CD4-positive, alpha-beta memory T cell (primary cell): ENCODE measurements around the gene IL17B. TPM values are rescaled to one million over a fixed set of nuclear protein-coding genes. Genes with fewer than 3 reads are reported as not detected.

Experiments
- CTCF ChIA-PET: fragments of 350-600 bp; sonication (Branson Sonifier 250); formaldehyde crosslinking; loops from one replicate; lab custom pipeline; 2021; ENCODE audit warnings: inconsistent platforms; ENCODE audit not compliant: partially characterized antibody; lab: Charles Lee
- POLR2A ChIA-PET: fragments of 350-600 bp; sonication (Branson Sonifier 250); formaldehyde crosslinking; loops from one replicate; lab custom pipeline; 2021; ENCODE audit not compliant: partially characterized antibody; lab: Charles Lee
- DNase-seq, 5 donors: peaks; one replicate each; pipeline versions ENCODE4 v3.0.0 to v3.0.0-alpha.2; 2020 to 2022; ENCODE audit warnings: mixed read lengths in 1 of 5
- H3K27ac ChIP-seq: one replicate; pipeline ENCODE4 v1.7.0; 2013; ENCODE audit warnings: low read depth, low read length
- H3K27me3 ChIP-seq: 2 replicates; pipeline ENCODE4 v1.7.0; 2013; ENCODE audit warnings: mild to moderate bottlenecking, low read length, moderate library complexity; ENCODE audit not compliant: insufficient read depth
- H3K36me3 ChIP-seq: 2 replicates; pipeline ENCODE4 v1.7.0; 2013; ENCODE audit warnings: mild to moderate bottlenecking, low read length, moderate library complexity; ENCODE audit not compliant: insufficient read depth
- H3K4me1 ChIP-seq: 2 replicates; pipeline ENCODE4 v1.7.0; 2013; ENCODE audit warnings: mild to moderate bottlenecking, low read length, moderate library complexity; ENCODE audit not compliant: insufficient read depth
- H3K4me3 ChIP-seq, 2 donors: one replicate each; pipeline ENCODE4 v1.7.0; 2013; ENCODE audit warnings: low read length in 2 of 2, mild to moderate bottlenecking in 1 of 2
- H3K9me3 ChIP-seq, 2 donors: one replicate each; pipeline ENCODE4 v1.7.0; 2013; ENCODE audit warnings: low read length in 2 of 2, control low read depth in 1 of 2; ENCODE audit not compliant: control insufficient read depth in 1 of 2
- H3K27ac Mint-ChIP-seq, 7 donors: one replicate each; pipeline ENCODE4 v1.8.0; 2020 to 2021; ENCODE audit warnings: mixed read lengths in 7 of 7, mild to moderate bottlenecking in 6 of 7, inconsistent platforms in 3 of 7, moderate library complexity in 3 of 7
- H3K27me3 Mint-ChIP-seq, 2 donors: one replicate each; pipeline ENCODE4 v1.8.0; 2020 to 2021; ENCODE audit warnings: mixed read lengths in 2 of 2
- H3K36me3 Mint-ChIP-seq, 2 donors: one replicate each; pipeline ENCODE4 v1.8.0; 2020 to 2021; ENCODE audit warnings: mixed read lengths in 2 of 2, inconsistent platforms in 1 of 2, mild to moderate bottlenecking in 1 of 2
- H3K4me1 Mint-ChIP-seq, 4 donors: one replicate each; pipeline ENCODE4 v1.8.0; 2020 to 2021; ENCODE audit warnings: mixed read lengths in 4 of 4, mild to moderate bottlenecking in 1 of 4
- H3K4me3 Mint-ChIP-seq, 8 donors: one replicate each; pipeline ENCODE4 v1.8.0; 2020 to 2021; ENCODE audit warnings: mixed read lengths in 8 of 8, mild to moderate bottlenecking in 7 of 8, moderate library complexity in 6 of 8, inconsistent platforms in 3 of 8
- H3K9me3 Mint-ChIP-seq, 8 donors: one replicate each; pipeline ENCODE4 v1.8.0; 2020 to 2021; ENCODE audit warnings: mixed read lengths in 8 of 8, mild to moderate bottlenecking in 5 of 8, inconsistent platforms in 3 of 8, moderate library complexity in 1 of 8
- intact Hi-C: fragments of 100-400 bp; cut with micrococcal nuclease; formaldehyde crosslinking; loops from one replicate; pipeline ENCODE4 v1.15.1; 2023
- polyA plus RNA-seq, 2 donors: library from polyadenylated mRNA; unstranded; fragments of 300-500 nt; fragmentation: Illumina TruSeq; gene quantifications; one replicate each; pipeline ENCODE4 v1.2.3, GENCODE V29; 2021
- total RNA-seq, 2 experiments: library from RNA; stranded (reverse); gene quantifications; one replicate each; pipeline ENCODE4 v1.2.3, GENCODE V29; 2021

Gene IL17B
- total and polyA plus RNA-seq, 4 experiments from 2014 or later, result not detected

- peak overlapping the region; percentile 39 to 58 for H3K4me3 ChIP-seq
- H3K4me3 Mint-ChIP-seq, result peak overlapping the region; percentile 79 to 99 (median 96)
Observed at GRCh38 chr5:149348518-149348917, 30.6 kb downstream of the IL17B start.

DNA sequence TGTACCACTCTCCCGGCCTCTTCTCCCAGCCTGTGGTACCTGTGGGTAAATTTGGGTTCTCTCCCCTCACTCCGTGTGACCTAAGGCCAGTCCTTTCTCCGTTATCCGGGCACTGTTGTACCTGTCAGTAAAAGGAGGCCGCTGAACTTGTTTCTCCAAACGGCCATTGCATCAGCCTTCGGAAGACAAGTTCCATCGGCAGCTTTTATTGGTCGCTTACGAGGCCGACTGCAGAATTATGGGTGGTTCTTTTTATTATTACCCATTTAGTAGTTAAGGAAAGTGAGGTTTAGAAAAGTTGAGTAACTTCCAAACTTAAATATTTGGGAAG is 33.2 kb downstream of the IL17B start:
- H3K27me3 Mint-ChIP-seq, result no peaks in the 10 kb centered on the region
- CTCF ChIA-PET, result interaction anchor here (1.6 to 26.0 kb wide), 5 partner anchors 12 to 205 kb away, joined by 5 to 337 read pairs (median 14); partner anchors contain the start of genes CSNK1A1 and PCYOX1L
- no peaks in the 10 kb centered on the region for H3K9me3 ChIP-seq
- peaks cover 29 to 47% of the 10 kb centered on the region in 2 donors for H3K36me3 Mint-ChIP-seq
- H3K36me3 ChIP-seq, result peaks cover 23% of the 10 kb centered on the region
- H3K27ac ChIP-seq, result peak overlapping the region; percentile 78
- peaks cover 41 to 72% (median 60%) of the 10 kb centered on the region in 4 donors for H3K4me1 Mint-ChIP-seq
- H3K27me3 ChIP-seq, result no peaks in the 10 kb centered on the region
- intact Hi-C loops, result loop anchor here (1.0 to 10.0 kb wide), 4 partner anchors 11 to 961 kb away; partner anchors contain the start of genes FBXO38 and SLC26A2
- peaks cover 0 to 4% (median 0%) of the 10 kb centered on the region in 8 donors for H3K9me3 Mint-ChIP-seq
- H3K4me3 ChIP-seq, result peak overlapping the region; percentile 83 to 92
- POLR2A ChIA-PET, result interaction anchor here (0.5 to 8.6 kb wide), 12 partner anchors 12 to 386 kb away, joined by 3 to 289 read pairs (median 6); partner anchors contain the start of genes CSNK1A1 and PCYOX1L
- peak overlapping the region; percentile 91 to 99 (median 96) for H3K4me3 Mint-ChIP-seq
- peak overlapping the region; percentile 87 to 99 (median 93) for H3K27ac Mint-ChIP-seq
- H3K4me1 ChIP-seq, result peaks cover 59% of the 10 kb centered on the region
- DNase-seq, result peak in 3 of 5 donors; percentile 14 to 50 (median 22)

More at GRCh38 chr5:149348518-149348917, 30.6 kb downstream of the IL17B start:
- intact Hi-C loops, result loop anchor here (2.0 to 10.0 kb wide), 4 partner anchors 108 to 964 kb away; partner anchors contain the start of genes CSNK1A1, FBXO38 and SLC26A2
- peak; percentile 55 to 79 (median 69) for DNase-seq
- peaks cover 53 to 91% (median 75%) of the 10 kb centered on the region in 4 donors for H3K4me1 Mint-ChIP-seq
- H3K27ac ChIP-seq, result peak overlapping the region; percentile 61
- no peaks in the 10 kb centered on the region for H3K9me3 ChIP-seq
- ChIA-PET CTCF (interaction anchor here (2.5 to 26.0 kb wide), 2 partner anchors 9 to 22 kb away, joined by 13 to 337 read pairs; partner anchors contain the start of gene PCYOX1L), POLR2A (interaction anchor here (0.6 to 8.6 kb wide), 5 partner anchors 9 to 171 kb away, joined by 3 to 289 read pairs (median 5); partner anchors contain the start of gene PCYOX1L)
- H3K9me3 Mint-ChIP-seq, result peaks cover 0 to 4% (median 0%) of the 10 kb centered on the region in 8 donors
- peaks cover 53 to 70% of the 10 kb centered on the region in 2 donors for H3K36me3 Mint-ChIP-seq
- H3K27ac Mint-ChIP-seq, result peak overlapping the region; percentile 87 to 99 (median 94)
- H3K27me3 Mint-ChIP-seq, result no peaks in the 10 kb centered on the region
- peaks cover 47% of the 10 kb centered on the region for H3K36me3 ChIP-seq
- H3K4me1 ChIP-seq, result peaks cover 83% of the 10 kb centered on the region
- no peaks in the 10 kb centered on the region for H3K27me3 ChIP-seq

DNA sequence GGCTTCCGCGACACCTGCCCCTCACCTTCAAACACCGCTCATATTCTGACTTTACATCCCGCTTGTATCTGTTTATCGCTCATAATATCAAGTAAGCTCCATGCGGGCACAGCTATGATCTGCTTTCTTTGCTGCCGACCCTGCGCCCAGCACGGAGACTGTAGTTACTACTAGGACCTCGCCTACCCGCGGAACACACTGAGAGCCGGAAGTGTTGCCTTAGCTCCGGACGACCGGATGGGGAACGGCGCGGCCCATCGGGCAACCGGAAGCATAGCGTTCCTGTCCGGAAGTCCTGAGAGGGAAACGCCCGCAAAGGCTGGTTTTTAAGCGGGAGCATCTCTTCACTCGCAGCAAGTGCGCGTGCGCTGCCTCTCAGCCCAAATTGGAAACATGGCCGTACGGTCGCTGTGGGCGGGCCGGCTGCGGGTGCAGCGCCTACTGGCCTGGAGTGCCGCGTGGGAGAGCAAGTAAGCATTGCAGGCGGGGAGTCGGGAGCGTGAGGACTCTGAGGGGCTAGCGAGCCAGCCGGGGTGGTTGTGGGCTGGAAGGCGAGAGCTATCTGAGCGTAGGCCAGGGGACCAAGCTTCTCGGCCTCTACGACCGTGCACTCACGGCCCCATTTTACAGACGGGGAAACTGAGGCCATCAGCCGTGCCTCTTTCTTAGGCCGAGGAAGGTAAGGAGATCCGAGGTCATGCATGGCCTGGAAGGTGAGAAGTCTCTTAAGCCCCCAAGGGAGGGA is 33.8 kb downstream of the IL17B start, which contains the start of gene GRPEL2:
Gene GRPEL2, plus strand, starts transcription at position 353 of the 745 bp plus-strand sequence. Its CDS starts 41 bp downstream, at position 394.
- peaks cover 36 to 67% (median 55%) of the 10 kb centered on the region in 4 donors for H3K4me1 Mint-ChIP-seq
- peaks cover 0 to 4% (median 0%) of the 10 kb centered on the region in 8 donors for H3K9me3 Mint-ChIP-seq
- peaks cover 18% of the 10 kb centered on the region for H3K36me3 ChIP-seq
- intact Hi-C loops, result loop anchor here (1.0 to 10.0 kb wide), 4 partner anchors 12 to 961 kb away; partner anchors contain the start of genes FBXO38 and SLC26A2
- CTCF ChIA-PET, result interaction anchor here (1.2 to 26.0 kb wide), 12 partner anchors 11 to 206 kb away, joined by 3 to 337 read pairs (median 6); partner anchors contain the start of genes CSNK1A1 and PCYOX1L
- H3K27me3 ChIP-seq, result no peaks in the 10 kb centered on the region
- H3K4me3 ChIP-seq, result peak within 1 kb of the TSS; percentile 83 to 92
- peak; percentile 80 to 87 (median 82) for DNase-seq
- H3K27me3 Mint-ChIP-seq, result no peaks in the 10 kb centered on the region
- POLR2A ChIA-PET, result interaction anchor here (0.7 to 8.6 kb wide), 12 partner anchors 10 to 217 kb away, joined by 3 to 289 read pairs (median 6); partner anchors contain the start of genes CSNK1A1 and PCYOX1L
- no peaks in the 10 kb centered on the region for H3K9me3 ChIP-seq
- H3K4me3 Mint-ChIP-seq, result peak within 1 kb of the TSS; percentile 91 to 99 (median 96)
- peak within 1 kb of the TSS; percentile 87 to 99 (median 93) for H3K27ac Mint-ChIP-seq
- H3K27ac ChIP-seq, result peak within 1 kb of the TSS; percentile 78
- peaks cover 54% of the 10 kb centered on the region for H3K4me1 ChIP-seq
- H3K36me3 Mint-ChIP-seq, result peaks cover 24 to 41% of the 10 kb centered on the region in 2 donors

GRCh38 chr5:149344151-149344550 is 34.9 kb downstream of the IL17B start:
- H3K4me1 ChIP-seq, result peaks cover 42% of the 10 kb centered on the region
- no peaks in the 10 kb centered on the region for H3K27me3 ChIP-seq
- POLR2A ChIA-PET, result interaction anchor here (0.9 to 8.6 kb wide), 9 partner anchors 8 to 207 kb away, joined by 3 to 289 read pairs (median 4); partner anchors contain the start of genes CSNK1A1 and PCYOX1L
- no peaks in the 10 kb centered on the region for H3K9me3 ChIP-seq
- H3K27me3 Mint-ChIP-seq, result no peaks in the 10 kb centered on the region
- peak in 1 of 5 donors; percentile 10 for DNase-seq
- peak overlapping the region in 5 of 8 donors; percentile 31 to 99 (median 61) for H3K4me3 Mint-ChIP-seq
- peaks cover 14 to 30% of the 10 kb centered on the region in 2 donors for H3K36me3 Mint-ChIP-seq
- H3K9me3 Mint-ChIP-seq, result peaks cover 0 to 4% (median 0%) of the 10 kb centered on the region in 8 donors
- intact Hi-C loops, result loop anchor here (10.0 kb wide), 2 partner anchors 621 to 959 kb away; partner anchors contain the start of genes FBXO38 and SLC26A2
- H3K27ac Mint-ChIP-seq, result peak overlapping the region; percentile 65 to 99 (median 92)
- no peak overlapping the region for H3K27ac ChIP-seq
- no peak overlapping the region for H3K4me3 ChIP-seq
- peaks cover 26 to 55% (median 44%) of the 10 kb centered on the region in 4 donors for H3K4me1 Mint-ChIP-seq
- CTCF ChIA-PET, result interaction anchor here (1.2 to 26.0 kb wide), 10 partner anchors 10 to 207 kb away, joined by 3 to 337 read pairs (median 6); partner anchors contain the start of genes CSNK1A1 and PCYOX1L
- H3K36me3 ChIP-seq, result peaks cover 6% of the 10 kb centered on the region

- H3K36me3 Mint-ChIP-seq, result peaks cover 3 to 13% of the 10 kb centered on the region in 2 donors
- H3K27me3 Mint-ChIP-seq, result no peaks in the 10 kb centered on the region
- CTCF ChIA-PET, result interaction anchor here (0.8 to 26.0 kb wide), 5 partner anchors 12 to 29 kb away, joined by 3 to 337 read pairs (median 3); partner anchors contain the start of gene PCYOX1L
- no peaks in the 10 kb centered on the region for H3K27me3 ChIP-seq
- POLR2A ChIA-PET, result interaction anchor here (4.7 to 8.6 kb wide), 2 partner anchors 16 to 26 kb away, joined by 45 to 289 read pairs; partner anchors contain the start of gene PCYOX1L
- H3K4me1 Mint-ChIP-seq, result peaks cover 14 to 34% (median 23%) of the 10 kb centered on the region in 4 donors
- H3K36me3 ChIP-seq, result no peaks in the 10 kb centered on the region
- DNase-seq, result no peak
- no peak overlapping the region for H3K4me3 ChIP-seq
- peaks cover 0 to 4% (median 0%) of the 10 kb centered on the region in 8 donors for H3K9me3 Mint-ChIP-seq
- no peaks in the 10 kb centered on the region for H3K9me3 ChIP-seq
- peaks cover 19% of the 10 kb centered on the region for H3K4me1 ChIP-seq
- no peak overlapping the region for H3K4me3 Mint-ChIP-seq
- H3K27ac ChIP-seq, result no peak overlapping the region
- H3K27ac Mint-ChIP-seq, result peak overlapping the region in 1 of 7 donors; percentile 75
- intact Hi-C loops, result loop anchor here (10.0 kb wide), 2 partner anchors 623 to 957 kb away; partner anchors contain the start of genes FBXO38 and SLC26A2
Observed at GRCh38 chr5:149341876-149342275, 37.2 kb downstream of the IL17B start.

DNA sequence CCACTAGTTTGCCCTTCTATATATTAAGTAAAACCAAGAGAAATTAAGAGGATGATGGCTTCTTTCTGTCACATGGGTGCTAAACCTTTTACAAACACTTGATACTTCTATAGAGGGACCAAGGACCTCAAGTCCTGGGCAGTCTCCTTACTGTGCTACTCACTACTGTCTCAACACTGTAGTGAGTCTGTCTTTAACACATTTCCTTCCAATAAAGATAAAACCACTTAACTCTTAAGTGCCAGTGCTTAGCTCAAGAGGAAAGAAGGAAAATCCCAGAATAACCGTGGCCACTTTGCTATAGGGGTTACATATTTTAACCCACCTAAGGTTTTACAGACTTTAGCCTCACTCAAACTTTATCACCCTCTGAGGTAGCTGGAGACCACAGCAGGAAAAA is 38.2 kb downstream of the IL17B start:
- CTCF ChIA-PET, result interaction anchor here (1.1 to 26.0 kb wide), 6 partner anchors 13 to 41 kb away, joined by 3 to 337 read pairs (median 6); partner anchors contain the start of gene PCYOX1L
- Histone ChIP-seq H3K9me3 (no peaks in the 10 kb centered on the region), H3K27me3 (no peaks in the 10 kb centered on the region), H3K36me3 (no peaks in the 10 kb centered on the region), H3K27ac (no peak overlapping the region), H3K4me1 (peaks cover 13% of the 10 kb centered on the region), H3K4me3 (no peak overlapping the region)
- H3K4me1 Mint-ChIP-seq, result peaks cover 10 to 26% (median 19%) of the 10 kb centered on the region in 4 donors
- POLR2A ChIA-PET, result interaction anchor here (1.6 kb wide), 1 partner anchor 211 kb away, joined by 3 read pairs; the partner anchor contains the start of gene CSNK1A1
- no peak overlapping the region for H3K27ac Mint-ChIP-seq
- H3K4me3 Mint-ChIP-seq, result no peak overlapping the region
- peaks cover 0 to 4% (median 0%) of the 10 kb centered on the region in 8 donors for H3K9me3 Mint-ChIP-seq
- H3K27me3 Mint-ChIP-seq, result no peaks in the 10 kb centered on the region
- intact Hi-C loops, result loop anchor here (10.0 kb wide), 2 partner anchors 624 to 956 kb away; partner anchors contain the start of genes FBXO38 and SLC26A2
- DNase-seq, result no peak
- H3K36me3 Mint-ChIP-seq, result peaks cover 3 to 7% of the 10 kb centered on the region in 2 donors
